ENCODE measurements around the gene SLC7A14. TPM values are rescaled to one million over a fixed set of nuclear protein-coding genes. Genes with fewer than 3 reads are reported as not detected.

The SLC7A14 gene
- total and polyA plus RNA-seq, 2 donors (not counting 1 experiment from before 2014, with no cell fraction given): not detected

- Histone ChIP-seq H4K20me1 (ENCODE audit: control insufficient read depth, insufficient read depth, low read length, poor library complexity, severe bottlenecking) (no peaks in the 10 kb centered on the region), H3K36me3 (replicated peaks in 1 of 2; ENCODE audit: control extremely low read depth in 1 of 2, control insufficient read depth in 1 of 2, extremely low read depth in 1 of 2, insufficient read depth in 2 of 2, low read length in 1 of 2) (no peaks in the 10 kb centered on the region), H3K9ac (ENCODE audit: low read length) (no peak overlapping the region), H3K79me2 (ENCODE audit: control insufficient read depth, insufficient read depth, low read length) (no peaks in the 10 kb centered on the region), H3K4me3 (ENCODE audit: control extremely low read depth in 1 of 5, extremely low read depth in 1 of 5, insufficient read depth in 1 of 5, low read depth in 2 of 5, low read length in 4 of 5) (no peak overlapping the region), H3K4me1 (ENCODE audit: control insufficient read depth in 2 of 2, insufficient read depth in 2 of 2, low read length in 2 of 2) (no peaks in the 10 kb centered on the region), H3K27me3 (replicated peaks in 1 of 4; ENCODE audit: control extremely low read depth in 1 of 4, control insufficient read depth in 3 of 4, insufficient read depth in 4 of 4, low read length in 3 of 4) (peaks cover 0 to 5% (median 0%) of the 10 kb centered on the region in 4 experiments), H3K27ac (ENCODE audit: low read length in 2 of 2) (no peak overlapping the region), H3K9me3 (ENCODE audit: control extremely low read depth in 1 of 3, control insufficient read depth in 2 of 3, insufficient read depth in 1 of 3, low read length in 2 of 3) (no peaks in the 10 kb centered on the region), H3K4me2 (replicated peaks; ENCODE audit: low read depth, low read length, poor library complexity, severe bottlenecking) (no peak overlapping the region), H2AFZ (ENCODE audit: insufficient read depth, low read depth, low read length, poor library complexity, severe bottlenecking) (no peak overlapping the region)
- Mint-ChIP-seq H3K4me1 (no peaks in the 10 kb centered on the region), H3K27me3 (peaks cover 23% of the 10 kb centered on the region), H3K4me3 (no peak overlapping the region), H3K27ac (no peak overlapping the region), H3K9me3 (ENCODE audit: insufficient read depth) (no peaks in the 10 kb centered on the region)
- ATAC-seq (ENCODE audit: low read depth): no peak
- ChIA-PET POLR2A (no interaction called here), CTCF (no interaction called here)
- no peak for TF ChIP-seq EZH2 (IDR thresholded peaks at IDR 0.05; ENCODE audit: borderline replicate concordance, insufficient read depth, low read depth, low read length, poor library complexity, severe bottlenecking)
- no peak for TF ChIP-seq CTCF (IDR thresholded peaks at IDR 0.05)
- DNase-seq: no peak
- 79% methylated on average over 3 of the region's 3 CpGs for WGBS (ENCODE audit: insufficient coverage)
- intact Hi-C loops (cut with micrococcal nuclease): no loop called here
Observed at GRCh38 chr3:170507063-170507462, 78.8 kb downstream of the SLC7A14 start.

- Histone ChIP-seq H3K27me3 (replicated peaks in 1 of 4; ENCODE audit: control extremely low read depth in 1 of 4, control insufficient read depth in 3 of 4, insufficient read depth in 4 of 4, low read length in 3 of 4) (peaks cover 0 to 5% (median 0%) of the 10 kb centered on the region in 4 experiments), H3K79me2 (ENCODE audit: control insufficient read depth, insufficient read depth, low read length) (no peaks in the 10 kb centered on the region), H2AFZ (ENCODE audit: insufficient read depth, low read depth, low read length, poor library complexity, severe bottlenecking) (no peak overlapping the region), H3K4me1 (ENCODE audit: control insufficient read depth in 2 of 2, insufficient read depth in 2 of 2, low read length in 2 of 2) (no peaks in the 10 kb centered on the region), H3K9ac (ENCODE audit: low read length) (no peak overlapping the region), H3K9me3 (ENCODE audit: control extremely low read depth in 1 of 3, control insufficient read depth in 2 of 3, insufficient read depth in 1 of 3, low read length in 2 of 3) (no peaks in the 10 kb centered on the region), H3K4me3 (ENCODE audit: control extremely low read depth in 1 of 5, extremely low read depth in 1 of 5, insufficient read depth in 1 of 5, low read depth in 2 of 5, low read length in 4 of 5) (no peak overlapping the region), H4K20me1 (ENCODE audit: control insufficient read depth, insufficient read depth, low read length, poor library complexity, severe bottlenecking) (no peaks in the 10 kb centered on the region), H3K27ac (ENCODE audit: low read length in 2 of 2) (no peak overlapping the region), H3K36me3 (replicated peaks in 1 of 2; ENCODE audit: control extremely low read depth in 1 of 2, control insufficient read depth in 1 of 2, extremely low read depth in 1 of 2, insufficient read depth in 2 of 2, low read length in 1 of 2) (no peaks in the 10 kb centered on the region), H3K4me2 (replicated peaks; ENCODE audit: low read depth, low read length, poor library complexity, severe bottlenecking) (no peak overlapping the region)
- Mint-ChIP-seq H3K9me3 (ENCODE audit: insufficient read depth) (no peaks in the 10 kb centered on the region), H3K27me3 (peaks cover 20% of the 10 kb centered on the region), H3K27ac (no peak overlapping the region), H3K4me1 (no peaks in the 10 kb centered on the region), H3K4me3 (no peak overlapping the region)
- ChIA-PET POLR2A (no interaction called here), CTCF (no interaction called here)
- ATAC-seq (ENCODE audit: low read depth) (no peak), DNase-seq (no peak)
- WGBS (ENCODE audit: insufficient coverage): 0% methylated on average over 1 of the region's 2 CpGs
- intact Hi-C loops (cut with micrococcal nuclease): no loop called here
- TF ChIP-seq CTCF (IDR thresholded peaks at IDR 0.05) (no peak), EZH2 (IDR thresholded peaks at IDR 0.05; ENCODE audit: borderline replicate concordance, insufficient read depth, low read depth, low read length, poor library complexity, severe bottlenecking) (no peak)
Observed at GRCh38 chr3:170506556-170506955, 79.3 kb downstream of the SLC7A14 start.
